ENCODE results near the gene MKX.

Gene MKX

GRCh38 chr10:27646194-27646593, 99.4 kb downstream of the MKX start:
- DNase-seq = no peak

- no peak for DNase-seq
These were observed 101.2 kb downstream of the MKX start for GRCh38 chr10:27644307-27644939.

- no peak for DNase-seq
These were observed 102.3 kb downstream of the MKX start for GRCh38 chr10:27643301-27643700.

- no peak for DNase-seq
These were observed 103.5 kb downstream of the MKX start for GRCh38 chr10:27642023-27642589.

- DNase-seq = no peak
These were observed 107.4 kb downstream of the MKX start for GRCh38 chr10:27638071-27638750.

- DNase-seq = no peak
These were observed 108.0 kb downstream of the MKX start for GRCh38 chr10:27637601-27638000.

- no peak for DNase-seq
These were observed 108.8 kb downstream of the MKX start for GRCh38 chr10:27636816-27637215.

- DNase-seq = no peak
These were observed 109.8 kb downstream of the MKX start for GRCh38 chr10:27635699-27636270.

GRCh38 chr10:27635290-27635689, 110.3 kb downstream of the MKX start:
- no peak for DNase-seq

- no peak for DNase-seq
These were observed 117.0 kb downstream of the MKX start for GRCh38 chr10:27628621-27629020.

GRCh38 chr10:27626890-27627289, 118.7 kb downstream of the MKX start:
- DNase-seq = no peak

GRCh38 chr10:27625452-27626211, 120.0 kb downstream of the MKX start:
- no peak for DNase-seq

GRCh38 chr10:27624941-27625340, 120.7 kb downstream of the MKX start:
- no peak for DNase-seq

Measured in GF-D8 (cell line).